Prostate gland (tissue), 2 donors: ENCODE measurements around the gene IL18RAP. TPM values are rescaled to one million over a fixed set of nuclear protein-coding genes. Genes with fewer than 3 reads are reported as not detected.

Experiments
- DNase-seq: peaks from one replicate; pipeline ENCODE4 v3.0.0-alpha.2; 2019; ENCODE audit warnings: low spot score
- H3K27ac ChIP-seq, 2 donors: fragments of 200-600 bp; sonication (generic); 2 replicates each; pipeline ENCODE4 v1.5.1; 2017 to 2019
- H3K27me3 ChIP-seq: fragments of 200-600 bp; sonication (generic); replicated peaks from 2 replicates; pipeline ENCODE4 v1.5.1; 2019; ENCODE audit not compliant: insufficient read depth
- H3K36me3 ChIP-seq, 2 donors: fragments of 200-600 bp; sonication (generic); 1 replicate in 1 of 2; 2 replicates in 1 of 2; pipeline versions ENCODE4 v1.5.1 to v1.8.1; 2017 to 2019
- H3K4me1 ChIP-seq: fragments of 200-600 bp; sonication (generic); replicated peaks from 2 replicates; pipeline ENCODE4 v1.5.1; 2019
- H3K4me3 ChIP-seq, 2 donors: fragments of 200-600 bp; sonication (generic); 2 replicates each; pipeline ENCODE4 v1.5.1; 2017 to 2019
- H3K9me3 ChIP-seq: fragments of 200-600 bp; sonication (generic); 2 replicates; pipeline ENCODE4 v1.5.1; 2017
- POLR2A ChIP-seq: fragments of 450-650 bp; IDR thresholded peaks from one replicate; pipeline ENCODE4 v1.6.1; 2016; ENCODE audit warnings: antibody characterized with exemption, mild to moderate bottlenecking
- POLR2AphosphoS5 ChIP-seq: sonication (generic); formaldehyde crosslinking; IDR thresholded peaks from one replicate; pipeline ENCODE4 v1.6.1; 2017; ENCODE audit warnings: antibody characterized with exemption
- WGBS: methylation state at CpG from one replicate; pipeline ENCODE4 v1.1.5; 2018; 5-methylcytosine and 5-hydroxymethylcytosine counted together
- intact Hi-C: fragments of 100-400 bp; cut with DNase I; formaldehyde crosslinking; loops from one replicate; pipeline ENCODE4 v1.14.2; 2022
- microRNA-seq: library from miRNA; unstranded; fragments of <30 nt; microRNA quantifications from one replicate; pipeline ENCODE4, GENCODE V29; 2016
- small RNA-seq, 2 donors: library from RNA; depleted of rRNA; stranded (forward); fragments of <200 nt; gene quantifications; one replicate each; pipeline ENCODE3, GENCODE V24; 2016
- total RNA-seq, 2 donors: library from RNA; depleted of rRNA; stranded (reverse); fragments of >200 nt; gene quantifications; one replicate each; pipeline ENCODE4 v1.1.0, GENCODE V29; 2016
- TF ChIP-seq, protein P1 (sequence below), 4 experiments: fragments of 200-600 bp in 2 of 4; fragments of 450-650 bp in 2 of 4; sonication (generic) in 2 of 4; IDR thresholded peaks; 1 replicate in 3 of 4; 2 replicates in 1 of 4; pipeline ENCODE4 v1.5.1; 2016 to 2019; ENCODE audit warnings: antibody characterized with exemption in 4 of 4, mild to moderate bottlenecking in 2 of 4, moderate library complexity in 2 of 4

The IL18RAP gene
- total RNA-seq, 2 donors from 2014 or later, result 0.14 TPM; not detected in 1

DNA sequence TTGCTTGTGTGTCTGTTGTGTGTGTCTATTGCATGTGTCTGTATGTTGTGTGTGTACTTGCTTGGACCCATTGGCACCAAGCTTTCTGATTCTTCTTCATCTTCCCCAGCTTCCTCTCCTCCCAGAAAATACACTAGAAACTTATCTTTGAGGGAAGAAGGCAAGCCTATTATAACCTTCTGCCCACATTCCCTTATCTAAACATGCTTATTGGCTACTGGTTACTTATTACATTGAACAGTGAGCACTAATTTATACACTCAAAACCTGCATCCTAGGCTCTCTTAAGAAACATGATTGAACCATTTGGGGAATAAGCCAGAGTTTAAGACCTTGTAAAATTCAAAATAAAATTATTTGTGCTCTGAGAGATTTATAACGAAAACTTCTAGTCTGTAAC, 76.6 kb downstream of the IL18RAP start:
- Histone ChIP-seq H3K4me1 (no peaks in the 10 kb centered on the region), H3K27me3 (no peaks in the 10 kb centered on the region), H3K4me3 (no peak overlapping the region), H3K36me3 (no peaks in the 10 kb centered on the region), H3K9me3 (no peaks in the 10 kb centered on the region), H3K27ac (no peak overlapping the region)
- no peak for DNase-seq
- TF ChIP-seq, protein P1, sequence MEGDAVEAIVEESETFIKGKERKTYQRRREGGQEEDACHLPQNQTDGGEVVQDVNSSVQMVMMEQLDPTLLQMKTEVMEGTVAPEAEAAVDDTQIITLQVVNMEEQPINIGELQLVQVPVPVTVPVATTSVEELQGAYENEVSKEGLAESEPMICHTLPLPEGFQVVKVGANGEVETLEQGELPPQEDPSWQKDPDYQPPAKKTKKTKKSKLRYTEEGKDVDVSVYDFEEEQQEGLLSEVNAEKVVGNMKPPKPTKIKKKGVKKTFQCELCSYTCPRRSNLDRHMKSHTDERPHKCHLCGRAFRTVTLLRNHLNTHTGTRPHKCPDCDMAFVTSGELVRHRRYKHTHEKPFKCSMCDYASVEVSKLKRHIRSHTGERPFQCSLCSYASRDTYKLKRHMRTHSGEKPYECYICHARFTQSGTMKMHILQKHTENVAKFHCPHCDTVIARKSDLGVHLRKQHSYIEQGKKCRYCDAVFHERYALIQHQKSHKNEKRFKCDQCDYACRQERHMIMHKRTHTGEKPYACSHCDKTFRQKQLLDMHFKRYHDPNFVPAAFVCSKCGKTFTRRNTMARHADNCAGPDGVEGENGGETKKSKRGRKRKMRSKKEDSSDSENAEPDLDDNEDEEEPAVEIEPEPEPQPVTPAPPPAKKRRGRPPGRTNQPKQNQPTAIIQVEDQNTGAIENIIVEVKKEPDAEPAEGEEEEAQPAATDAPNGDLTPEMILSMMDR (IDR thresholded peaks at IDR 0.05), result no peak
- no peak for TF ChIP-seq POLR2A
- no peak for TF ChIP-seq POLR2AphosphoS5
- 53% methylated on average over 1 of the region's 1 CpG for WGBS
- intact Hi-C loops, result no loop called here

Small RNA genes within 50 kb of the gene (microRNA-seq; reads per million reads assigned to microRNA genes)
- gene MIR4772, result not detected

Small RNA genes within 50 kb of the gene (small RNA-seq; reads per million reads assigned to genes)
- 0 to 0.10 reads per million in 2 donors for gene MIR4772

Other genes with a start within 250 kb of the IL18RAP start
- gene IL1RL2, start 236.1 kb upstream of the IL18RAP start, total RNA-seq, result 1 to 10 TPM; 1.4 to 3.8 TPM
- gene IL1RL1, start 111.6 kb upstream of the IL18RAP start, total RNA-seq, result 1 to 10 TPM; 1.3 to 3.4 TPM
- gene IL18R1, start 67.4 kb upstream of the IL18RAP start, total RNA-seq, result 1 to 10 TPM in 1 of 2 donors, under 1 TPM in 1; 0.91 to 1.5 TPM
- gene SLC9A4, start 50.1 kb downstream of the IL18RAP start, total RNA-seq, result not detected
- gene SLC9A2, start 196.4 kb downstream of the IL18RAP start, total RNA-seq, result 10 to 100 TPM in 1 of 2 donors, 1 to 10 TPM in 1; 7.3 to 22.4 TPM